GM19239 (cell line): ENCODE data around the gene LUC7L.
"Not testable (repeated sequence)": the region's sequence is repeated elsewhere in the genome, so short reads cannot be mapped to it uniquely, and the experiment has no call there.

Source experiments
- DNase-seq: peaks from one replicate; pipeline ENCODE4 v3.0.0; 2011; ENCODE audit warnings: low spot score; ENCODE audit not compliant: insufficient read length
- FAIRE-seq: peaks from 2 replicates; lab custom pipeline; 2011; peaks lifted over from hg19 to GRCh38; lab: Jason Lieb, UNC

LUC7L gene, protein sequence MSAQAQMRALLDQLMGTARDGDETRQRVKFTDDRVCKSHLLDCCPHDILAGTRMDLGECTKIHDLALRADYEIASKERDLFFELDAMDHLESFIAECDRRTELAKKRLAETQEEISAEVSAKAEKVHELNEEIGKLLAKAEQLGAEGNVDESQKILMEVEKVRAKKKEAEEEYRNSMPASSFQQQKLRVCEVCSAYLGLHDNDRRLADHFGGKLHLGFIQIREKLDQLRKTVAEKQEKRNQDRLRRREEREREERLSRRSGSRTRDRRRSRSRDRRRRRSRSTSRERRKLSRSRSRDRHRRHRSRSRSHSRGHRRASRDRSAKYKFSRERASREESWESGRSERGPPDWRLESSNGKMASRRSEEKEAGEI

DNA sequence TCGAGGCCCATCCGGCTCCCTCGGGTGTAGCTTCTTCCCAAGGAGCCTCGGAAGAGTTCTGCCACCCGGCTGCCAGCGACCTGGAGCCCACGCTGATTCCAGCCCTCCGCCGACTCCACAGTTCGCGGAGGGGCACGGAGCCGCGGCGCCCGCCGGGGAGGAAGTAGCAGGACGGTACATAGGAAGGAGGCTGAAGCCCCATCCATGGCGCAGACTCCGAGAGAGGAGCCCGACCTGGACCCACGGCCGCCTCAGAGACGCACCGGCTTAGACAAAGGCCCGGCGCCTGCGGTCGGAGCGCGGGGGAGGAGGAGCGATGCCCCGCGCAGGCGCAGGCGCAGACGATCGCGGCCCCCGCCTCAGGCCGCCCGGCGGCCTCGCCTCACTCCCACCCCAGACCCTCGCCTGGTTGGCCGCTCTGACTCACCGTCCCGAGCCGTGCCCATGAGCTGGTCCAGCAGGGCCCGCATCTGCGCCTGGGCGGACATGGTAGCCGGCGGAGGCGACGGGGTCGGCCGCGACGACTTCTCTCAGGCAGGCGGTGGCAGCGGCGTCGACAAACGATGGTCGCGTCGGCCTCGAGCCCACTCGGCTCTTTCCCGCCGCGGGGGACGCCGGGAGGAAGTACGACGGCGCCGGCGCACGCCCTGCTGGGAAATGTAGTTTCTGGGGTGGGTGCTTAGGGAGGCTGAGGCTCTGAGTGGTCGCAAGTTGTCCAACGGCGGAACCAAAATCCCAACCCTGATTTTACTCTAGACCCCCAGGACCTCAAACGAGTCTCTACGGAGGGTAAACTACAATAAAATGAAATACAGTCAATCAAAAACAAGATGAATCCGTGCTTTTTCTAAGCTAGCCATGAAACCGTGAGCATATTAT is at the start of gene LUC7L:
TSS of gene LUC7L (minus strand) at position 598 of the 879 bp plus-strand sequence. CDS start at position 488, 110 bp downstream.
- DNase-seq = peak; percentile 90
- FAIRE-seq = peak; percentile 91

DNA sequence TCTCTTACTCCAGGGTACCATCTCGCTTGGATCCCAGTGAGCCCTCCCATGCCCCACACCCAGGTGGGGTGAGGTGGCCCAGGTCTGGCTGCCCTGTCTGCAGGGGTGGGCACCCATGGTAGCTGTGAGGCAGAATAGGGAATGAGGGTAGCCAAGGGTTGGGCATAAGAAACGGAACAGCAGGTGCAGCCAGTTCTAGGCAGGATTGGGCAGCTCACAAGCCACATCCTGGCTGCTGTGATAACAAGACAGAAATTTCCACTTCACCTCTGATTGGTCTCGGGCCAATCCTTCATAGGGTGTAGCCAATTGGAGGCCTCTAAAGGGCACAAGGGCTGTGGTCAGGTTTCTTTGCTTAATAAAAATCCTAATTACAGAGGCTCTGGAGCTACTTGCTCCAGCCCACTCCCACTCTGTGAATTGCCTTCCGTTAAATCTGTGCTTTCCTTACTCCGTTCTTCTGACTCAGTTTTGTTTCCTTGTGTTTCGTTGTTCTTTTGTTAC is 49.7 kb upstream of the LUC7L start:
- FAIRE-seq (no peak), DNase-seq (no peak)

DNA sequence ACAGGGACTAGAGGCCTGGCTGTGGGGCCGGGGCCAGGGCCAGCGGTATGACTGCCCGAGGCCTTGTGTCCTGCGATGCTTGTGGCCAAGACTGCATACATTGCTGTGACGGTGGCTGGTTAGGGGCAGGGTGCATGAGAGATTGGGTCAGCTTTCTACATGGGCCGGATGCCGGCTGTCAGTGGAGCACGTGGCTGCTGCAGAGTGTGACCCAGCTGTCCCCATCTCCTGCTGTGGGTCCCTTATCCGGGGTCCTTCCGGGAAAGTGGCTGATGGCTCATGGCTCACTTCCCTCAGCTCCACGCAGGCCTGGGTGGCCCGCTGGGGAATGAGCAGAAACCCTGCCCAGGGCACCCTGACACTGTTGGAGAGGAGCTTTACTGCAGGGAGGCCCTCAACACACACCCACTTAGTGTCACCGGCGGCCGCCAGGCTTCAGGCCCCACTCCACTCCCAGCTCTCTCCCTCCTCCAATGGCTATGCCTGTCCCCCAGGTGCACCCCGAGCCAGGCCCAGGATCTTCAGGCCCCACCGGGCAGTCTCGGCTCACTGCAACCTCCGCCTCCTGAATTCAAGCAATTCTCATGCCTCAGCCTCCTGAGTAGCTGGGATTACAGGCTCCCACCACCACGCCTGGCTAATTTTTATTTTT is 47.3 kb upstream of the LUC7L start:
- DNase-seq = no peak
- FAIRE-seq = no peak

DNA sequence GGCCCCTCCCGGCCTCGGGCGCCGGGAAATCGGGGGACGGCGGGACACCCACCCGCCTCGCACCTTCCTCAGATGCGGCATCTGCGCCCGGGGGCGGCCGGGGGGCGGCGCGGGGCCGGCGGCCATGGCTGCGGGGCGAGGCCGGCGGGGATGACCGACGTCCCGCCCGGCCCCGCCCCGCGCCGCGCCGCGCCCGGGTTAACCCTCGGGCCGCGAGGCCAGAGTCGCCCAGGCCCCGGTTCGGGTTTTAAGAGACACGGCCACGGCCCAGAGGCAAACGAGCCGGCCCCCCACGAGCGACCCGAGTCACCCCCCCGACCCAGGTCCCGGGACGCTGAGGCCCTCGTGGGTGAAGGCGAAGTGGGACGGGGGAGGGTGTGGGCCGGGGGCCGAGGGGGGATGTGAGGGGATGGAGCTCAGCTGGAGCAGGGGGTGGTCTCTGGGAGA is 46.6 kb upstream of the LUC7L start, which contains the start of gene RGS11:
TSS of gene RGS11 (minus strand) at position 159 of the 447 bp plus-strand sequence. CDS start at position 126, 33 bp downstream.
- no peak for DNase-seq
- no peak for FAIRE-seq

DNA sequence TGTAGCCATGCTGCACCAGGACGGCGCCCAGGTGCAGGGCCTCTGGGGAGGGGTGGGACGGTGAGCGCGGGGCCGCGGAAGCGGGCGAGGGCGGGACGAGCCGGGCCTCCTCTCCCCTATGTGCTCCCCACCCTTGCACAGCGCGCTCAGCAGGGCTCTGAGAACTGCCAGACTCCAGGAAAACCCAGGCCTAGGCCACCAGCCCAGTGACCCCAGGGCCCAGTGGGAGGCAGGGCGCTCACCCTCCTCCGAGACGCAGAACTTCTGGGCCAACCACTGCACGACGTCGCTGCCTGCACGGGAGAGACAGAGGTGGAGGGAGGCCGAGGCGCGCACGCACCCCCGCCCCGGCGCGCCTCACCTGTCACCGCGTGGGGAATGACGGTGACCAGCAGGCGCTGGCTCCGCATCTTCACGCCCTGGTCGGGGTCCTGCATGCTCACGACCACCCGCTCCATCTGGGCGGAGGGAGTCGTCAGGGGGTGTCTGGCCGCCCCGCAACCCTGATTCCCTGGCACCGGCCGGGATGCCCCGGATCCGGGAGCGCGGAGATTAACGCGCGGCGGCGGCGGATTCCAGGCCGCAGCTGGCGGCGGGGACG is 45.9 kb upstream of the LUC7L start:
- DNase-seq (no peak), FAIRE-seq (no peak)

DNA sequence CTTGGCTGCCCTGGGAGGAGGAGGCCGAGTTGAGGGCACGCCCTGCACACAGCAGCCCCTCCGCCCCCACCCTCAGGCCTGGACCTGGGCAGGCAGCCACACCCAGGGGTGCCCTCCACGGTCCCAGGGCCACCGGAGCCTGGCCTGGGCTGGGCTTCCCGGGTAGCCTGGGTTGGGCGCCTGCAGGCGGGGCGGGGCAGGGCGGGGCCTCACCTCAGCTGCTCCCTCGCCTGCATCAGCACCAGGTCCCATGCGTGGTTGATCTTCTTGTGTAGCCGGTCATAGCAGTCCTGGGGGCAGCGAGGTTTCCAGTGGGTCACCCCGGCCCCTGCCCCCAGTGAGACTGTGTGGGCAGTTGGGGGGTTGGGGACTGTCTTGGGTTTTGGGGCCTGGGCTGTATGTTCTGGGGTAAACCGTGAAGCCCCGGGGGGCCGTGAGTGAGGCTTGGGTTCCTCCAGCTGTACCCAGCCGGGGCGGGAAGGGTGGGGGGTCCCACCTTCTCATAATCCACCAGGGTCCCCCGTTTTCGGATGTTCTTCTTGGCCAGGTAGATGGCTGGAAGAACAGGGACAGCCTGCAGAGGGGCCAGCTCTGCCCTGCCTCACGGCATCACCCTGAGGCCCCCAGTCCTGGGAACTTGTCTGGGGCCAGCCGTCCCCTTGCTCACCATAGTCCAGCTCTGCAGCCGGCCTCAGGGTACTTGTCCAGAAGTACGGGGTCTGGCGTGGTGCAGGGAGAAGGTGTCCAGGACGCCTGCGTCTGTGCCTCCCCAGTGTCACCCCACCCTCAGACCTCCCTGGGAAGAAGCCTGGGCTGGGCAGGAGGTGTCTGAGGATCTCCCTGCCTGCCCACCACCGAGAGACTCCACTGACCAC is 44.5 kb upstream of the LUC7L start:
- FAIRE-seq (no peak), DNase-seq (no peak)

DNA sequence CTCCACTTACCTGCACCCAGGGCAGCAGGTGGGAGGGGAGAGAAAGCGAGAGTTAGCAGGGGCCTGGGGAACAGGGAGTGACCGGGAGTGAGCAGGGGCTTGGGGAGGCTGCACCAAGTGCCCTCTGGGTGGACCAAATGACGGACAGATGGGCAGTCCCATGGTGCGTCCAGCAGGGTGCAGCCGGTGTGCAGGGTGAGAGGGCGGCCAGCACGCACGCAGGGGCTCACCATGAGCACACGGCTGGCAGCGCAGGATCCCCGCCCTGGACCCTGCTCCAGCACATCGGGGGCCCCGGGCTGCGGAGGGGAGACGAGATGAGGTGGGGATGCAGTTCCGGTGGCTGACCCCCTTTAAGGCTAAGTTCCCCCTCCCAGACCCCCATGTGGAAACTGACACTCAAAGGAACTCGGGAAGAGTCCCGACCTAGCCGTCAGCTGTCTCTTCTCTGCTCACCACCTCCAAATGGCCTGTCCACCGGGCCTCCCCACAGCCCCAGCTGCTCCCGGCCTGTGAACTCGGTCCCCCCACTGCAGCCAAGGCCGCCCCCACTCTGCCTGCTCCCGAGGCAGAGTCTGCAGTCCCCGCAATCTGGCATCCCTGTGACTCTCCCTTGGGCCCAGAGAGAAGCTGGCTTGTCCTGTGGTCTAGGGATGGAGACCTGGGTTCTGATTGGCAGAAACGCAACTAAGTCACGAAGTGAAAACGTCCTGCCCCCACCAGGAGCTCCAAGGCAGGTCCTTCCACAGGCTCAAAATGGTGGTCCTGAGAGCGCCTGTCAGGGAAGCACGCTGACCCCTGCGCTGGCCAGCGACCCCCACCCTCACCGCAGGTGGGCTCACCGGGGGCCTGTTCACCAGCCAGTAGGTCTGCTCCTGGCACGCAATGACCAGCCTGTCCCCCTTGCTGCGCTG is 43.6 kb upstream of the LUC7L start:
- DNase-seq (no peak), FAIRE-seq (no peak)

DNA sequence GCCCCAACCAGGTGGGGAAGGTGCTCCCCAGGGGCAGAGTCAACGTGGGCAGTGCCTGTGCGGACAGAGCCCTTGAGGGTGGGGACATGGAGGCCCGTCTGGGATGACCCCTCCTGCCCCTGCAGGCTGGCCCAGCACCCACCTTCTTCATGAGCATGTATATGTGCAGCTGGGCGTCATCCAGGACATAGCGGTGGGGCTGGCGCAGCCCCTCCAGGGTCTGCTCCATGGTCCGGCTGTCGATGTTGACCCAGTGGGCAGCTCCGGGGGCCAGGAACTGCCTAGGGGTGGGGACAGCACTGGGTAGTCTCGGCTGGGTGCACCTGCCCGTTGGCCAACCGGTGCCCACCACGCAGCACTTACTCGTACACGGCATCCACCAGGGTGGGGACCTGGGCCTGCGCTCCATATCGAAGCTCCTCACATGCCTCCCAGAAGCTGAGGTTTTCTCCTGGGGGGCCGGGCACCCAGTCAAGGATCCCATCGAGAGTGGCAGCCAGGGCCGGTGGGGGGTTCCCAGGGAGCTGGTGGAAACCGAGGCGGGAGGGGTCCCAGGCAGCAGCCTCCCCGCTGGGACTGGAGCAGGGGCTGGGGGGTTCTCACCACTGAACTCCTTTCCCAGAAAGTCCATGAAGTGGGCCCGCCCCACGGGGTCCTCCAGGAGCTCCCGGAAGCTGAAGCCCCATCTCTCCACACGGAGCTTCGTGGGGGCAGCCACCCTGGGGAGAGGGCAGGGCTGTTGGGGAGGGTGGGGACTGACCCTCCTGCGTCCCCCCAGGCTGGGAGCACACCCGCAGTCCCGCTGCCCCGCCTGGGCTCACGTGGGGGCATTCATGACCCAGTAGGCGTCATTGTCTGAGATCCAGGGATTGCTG is 41.4 kb upstream of the LUC7L start:
- no peak for DNase-seq
- FAIRE-seq = no peak

DNA sequence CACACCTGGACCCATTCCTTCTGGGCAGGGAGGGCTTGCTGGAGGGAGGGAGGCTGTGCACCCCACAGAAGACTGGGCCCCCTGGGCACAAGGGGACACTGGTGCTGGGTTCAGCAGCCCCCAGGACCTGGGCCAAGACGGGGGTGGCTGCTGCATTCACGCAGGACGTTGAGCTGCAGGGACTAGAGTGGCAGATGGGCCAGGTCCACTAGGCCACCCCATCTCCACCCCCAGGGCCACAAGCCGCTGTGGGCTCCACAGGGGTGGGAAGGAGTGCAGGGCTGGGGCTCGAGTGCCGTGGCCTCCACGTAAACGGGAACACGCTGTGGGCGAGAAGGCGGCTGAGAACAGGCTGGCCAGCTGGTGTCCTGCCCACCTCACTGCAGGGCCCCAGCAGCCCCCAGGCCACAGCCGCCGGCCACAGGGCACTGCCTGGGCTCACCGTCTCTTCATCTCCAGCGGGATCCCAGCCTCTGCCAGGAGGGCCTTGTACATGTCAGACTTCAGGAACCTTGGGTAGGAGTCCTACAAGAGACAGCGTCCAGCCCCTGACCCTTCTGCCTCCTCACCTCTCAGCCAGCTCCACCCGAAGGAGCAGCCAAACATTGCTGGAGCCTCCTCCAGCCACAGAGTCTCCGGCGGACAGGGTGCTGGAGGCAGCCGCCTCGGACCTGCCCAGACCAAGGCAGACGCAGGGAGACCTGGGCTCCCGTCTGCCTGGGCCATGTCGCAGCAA is 40.0 kb upstream of the LUC7L start:
- DNase-seq = no peak
- no peak for FAIRE-seq

DNA sequence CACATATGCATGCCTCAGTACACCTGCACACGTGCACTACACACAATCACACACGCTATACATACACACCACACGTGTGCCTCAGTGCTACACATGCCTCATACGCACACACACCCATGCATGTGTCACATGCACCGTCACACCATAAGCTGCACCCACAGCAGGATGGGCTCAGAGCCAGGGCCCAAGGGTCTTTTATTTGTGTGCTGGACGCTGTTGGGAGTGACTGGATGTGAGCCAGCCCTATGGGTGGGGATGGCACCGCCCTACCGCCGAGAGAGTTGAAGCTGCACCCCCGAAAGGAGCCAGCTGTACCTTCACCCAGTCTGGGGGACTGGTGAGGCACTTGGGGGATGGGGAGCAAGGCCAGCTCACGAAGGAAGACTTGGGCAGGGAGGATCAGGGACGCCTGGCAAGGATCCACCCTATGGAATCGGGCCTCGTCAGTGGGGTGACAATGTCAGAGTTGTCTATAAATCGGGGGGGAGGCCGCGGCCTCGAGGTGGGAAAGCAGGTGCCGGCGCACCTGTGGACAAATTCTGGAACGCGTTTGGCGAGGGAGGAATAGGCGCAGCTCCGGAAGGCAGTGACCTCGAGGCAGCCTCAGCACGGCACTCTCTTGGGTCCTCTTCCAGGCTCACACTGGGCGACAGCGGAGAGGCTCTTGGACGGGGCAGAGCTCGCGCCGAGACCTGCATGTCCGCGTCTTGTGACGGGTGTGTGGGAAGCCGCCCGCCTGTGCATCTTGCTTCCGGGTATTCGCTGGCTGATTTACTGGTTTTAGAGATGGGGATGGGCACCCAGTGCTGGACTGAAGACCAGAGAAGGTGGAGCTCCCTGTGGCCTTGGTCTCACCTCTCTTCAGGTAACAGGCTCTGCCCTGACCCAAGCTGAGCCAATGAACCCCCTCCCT is 39.1 kb upstream of the LUC7L start:
- no peak for FAIRE-seq
- no peak for DNase-seq

DNA sequence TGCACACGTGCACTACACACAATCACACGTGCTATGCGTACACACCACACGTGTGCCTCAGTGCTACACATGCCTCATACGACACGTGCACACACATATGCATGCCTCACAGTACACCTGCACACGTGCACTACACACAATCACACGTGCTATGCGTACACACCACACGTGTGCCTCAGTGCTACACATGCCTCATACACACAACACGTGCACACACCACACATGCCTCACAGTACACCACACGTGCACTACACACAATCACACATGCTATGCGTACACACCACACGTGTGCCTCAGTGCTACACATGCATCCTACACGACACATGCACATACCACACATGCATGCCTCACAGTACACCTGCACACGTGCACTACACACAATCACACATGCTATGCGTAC is 38.3 kb upstream of the LUC7L start:
- FAIRE-seq = not testable (repeated sequence)

DNA sequence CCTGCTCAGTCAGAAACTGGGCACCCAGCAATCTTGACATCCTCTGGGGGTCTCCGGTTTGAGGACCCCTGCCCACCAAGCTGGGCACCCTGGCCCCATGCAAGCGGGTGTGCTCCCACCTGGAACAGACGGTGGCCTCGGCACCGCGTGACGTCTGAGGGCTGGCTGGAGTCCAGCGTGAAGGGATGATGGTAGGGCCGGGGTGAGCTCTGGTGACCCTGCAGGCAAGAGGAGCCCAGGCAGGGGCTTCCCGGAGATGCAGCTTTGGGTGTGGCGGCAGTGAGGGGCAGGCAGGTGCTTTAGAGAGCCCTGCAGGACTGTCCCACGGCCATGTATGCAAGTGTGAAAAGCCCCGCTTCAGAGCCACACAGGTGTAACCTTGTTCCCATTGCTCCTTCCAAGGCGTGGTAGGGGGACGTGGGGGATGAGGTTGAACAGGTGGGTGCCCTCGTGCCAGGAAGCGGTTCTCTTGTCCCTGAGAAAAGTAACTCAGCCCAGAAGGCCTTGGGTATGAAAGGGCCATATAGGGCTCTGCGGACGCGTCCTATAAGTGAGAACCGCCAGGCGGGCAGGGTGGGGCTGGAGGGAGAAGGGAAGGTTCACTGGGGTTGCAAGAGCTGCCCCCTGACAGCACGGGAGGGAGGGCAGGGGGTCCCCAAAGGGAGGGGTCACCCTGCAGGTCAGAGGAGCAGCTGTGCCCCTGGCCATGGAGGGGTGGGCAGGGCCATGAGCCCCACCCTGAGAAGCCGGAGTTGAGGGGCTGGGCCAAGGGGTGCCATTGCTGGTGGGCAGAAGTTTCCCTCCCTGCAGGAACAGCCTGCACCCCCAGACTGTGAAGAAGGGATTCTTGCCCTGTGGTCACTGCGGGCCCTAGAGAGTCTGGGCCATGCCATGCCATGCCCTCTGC is 37.3 kb upstream of the LUC7L start:
- no peak for FAIRE-seq
- no peak for DNase-seq

More for the DNA sequence above, 38.3 kb upstream of the LUC7L start:
- not testable (repeated sequence) for DNase-seq

DNA sequence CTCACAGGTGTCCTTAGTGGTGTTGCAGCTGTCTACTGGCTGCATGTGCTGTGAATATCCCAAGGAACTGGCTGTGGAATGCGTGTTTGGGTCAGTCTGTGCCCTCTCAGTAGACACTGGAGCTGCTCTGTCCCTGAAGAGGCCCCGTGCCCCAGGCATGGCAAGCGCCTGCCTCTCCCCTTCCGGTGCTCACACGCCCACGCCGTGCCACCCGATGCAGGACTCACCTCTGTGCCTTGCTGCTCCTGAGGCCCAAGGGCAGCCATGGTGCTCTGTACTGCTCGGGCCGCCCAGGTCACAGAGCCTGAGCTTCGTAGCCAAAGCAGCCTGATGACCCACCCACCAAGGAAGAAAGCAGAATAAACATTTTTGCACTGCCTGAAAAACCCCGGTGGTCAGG is 36.5 kb upstream of the LUC7L start:
- FAIRE-seq (no peak), DNase-seq (no peak)

DNA sequence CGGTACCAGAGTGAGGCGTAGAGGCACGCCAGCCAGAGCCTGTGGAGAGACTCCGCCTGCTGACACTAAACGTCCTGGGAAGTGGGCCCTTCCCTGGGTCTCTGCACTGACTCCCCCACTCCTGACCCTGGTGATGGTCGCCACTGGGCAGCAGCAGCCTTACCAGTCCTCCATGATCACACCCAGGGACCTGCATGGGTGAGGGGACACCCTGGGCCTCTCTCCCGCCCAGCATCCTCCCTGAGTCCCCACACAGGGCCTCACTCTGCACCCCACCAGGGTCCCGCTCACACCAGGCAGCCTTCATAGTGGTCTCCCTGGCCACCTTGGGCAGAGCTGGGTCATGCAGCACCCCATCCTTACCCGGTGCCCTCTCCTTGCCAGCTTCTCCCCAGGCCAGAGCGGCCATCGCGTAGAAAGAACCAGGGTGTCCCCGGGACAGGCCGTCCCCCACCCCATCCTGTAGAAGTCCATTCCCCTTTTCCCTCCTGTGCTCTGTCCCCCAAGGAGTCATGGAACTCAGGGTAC is 35.8 kb upstream of the LUC7L start:
- FAIRE-seq = no peak
- DNase-seq = no peak
